Lower leg skin (tissue), 4 donors: Measurements from ENCODE around the gene RNF11. TPM values are rescaled to one million over a fixed set of nuclear protein-coding genes. Genes with fewer than 3 reads are reported as not detected.

Experiments
- DNase-seq, 2 donors: peaks; one replicate each; pipeline ENCODE4 v3.0.0-alpha.2; 2019; ENCODE audit warnings: low spot score in 2 of 2
- H3K4me3 ChIP-seq: fragments of 200-600 bp; sonication (generic); 2 replicates; pipeline ENCODE4 v1.5.1; 2017; ENCODE audit warnings: mild to moderate bottlenecking, low read depth; ENCODE audit not compliant: poor library complexity, severe bottlenecking
- CTCF ChIP-seq, 3 donors: fragments of 450-650 bp; IDR thresholded peaks; one replicate each; pipeline ENCODE4 v1.5.1; 2016; ENCODE audit warnings: antibody characterized with exemption in 3 of 3, mild to moderate bottlenecking in 3 of 3, moderate library complexity in 2 of 3
- POLR2A ChIP-seq, 2 donors: fragments of 450-650 bp; IDR thresholded peaks; one replicate each; pipeline ENCODE4 v1.6.1; 2016 to 2017; ENCODE audit warnings: antibody characterized with exemption in 2 of 2, mild to moderate bottlenecking in 1 of 2, moderate library complexity in 1 of 2
- WGBS, 2 donors: methylation state at CpG; one replicate each; pipeline ENCODE4 v1.1.5; 2018; 5-methylcytosine and 5-hydroxymethylcytosine counted together
- intact Hi-C: fragments of 100-400 bp; cut with DNase I; formaldehyde crosslinking; loops from one replicate; pipeline ENCODE4 v1.15.0; 2023; ENCODE audit warnings: low total_unique reads
- total RNA-seq, 4 donors: library from RNA; depleted of rRNA; stranded (reverse); fragments of >200 nt; gene quantifications; one replicate each; pipeline ENCODE4 v1.1.0, GENCODE V29; 2016

RNF11 gene
- total RNA-seq, 4 donors from 2014 or later: 65.4 to 95.3 (median 81.6) TPM

GRCh38 chr1:51263147-51263877, 27.2 kb downstream of the RNF11 start:
- WGBS, 2 donors: 91 to 93% methylated on average over 4 of the region's 4 CpGs
- no peak overlapping the region for H3K4me3 ChIP-seq
- DNase-seq: no peak
- intact Hi-C loops: no loop called here
- TF ChIP-seq POLR2A (IDR thresholded peaks at IDR 0.05) (no peak), CTCF (IDR thresholded peaks at IDR 0.05) (no peak)

GRCh38 chr1:51264451-51264850, 28.4 kb downstream of the RNF11 start:
- WGBS, 2 donors: 24 to 28% methylated on average over 3 of the region's 3 CpGs
- TF ChIP-seq CTCF (IDR thresholded peaks at IDR 0.05): no peak
- TF ChIP-seq POLR2A (IDR thresholded peaks at IDR 0.05): no peak
- no peak for DNase-seq

GRCh38 chr1:51265618-51266017, 29.5 kb downstream of the RNF11 start:
- intact Hi-C loops: no loop called here
- no peak overlapping the region for H3K4me3 ChIP-seq
- no peak for DNase-seq
- 85 to 90% methylated on average over 4 of the region's 4 CpGs for WGBS, 2 donors
- no peak for TF ChIP-seq POLR2A (IDR thresholded peaks at IDR 0.05)
- TF ChIP-seq CTCF (IDR thresholded peaks at IDR 0.05): no peak

More at GRCh38 chr1:51264451-51264850, 28.4 kb downstream of the RNF11 start:
- H3K4me3 ChIP-seq: no peak overlapping the region
- intact Hi-C loops: no loop called here

- intact Hi-C loops: no loop called here
- TF ChIP-seq CTCF (IDR thresholded peaks at IDR 0.05) (no peak), POLR2A (IDR thresholded peaks at IDR 0.05) (no peak)
- DNase-seq: no peak
- WGBS, 2 donors: 95 to 100% methylated on average over 2 of the region's 2 CpGs
- no peak overlapping the region for H3K4me3 ChIP-seq
These were observed 30.1 kb downstream of the RNF11 start for GRCh38 chr1:51266181-51266580.

- no peak for DNase-seq
- intact Hi-C loops: no loop called here
- 100% methylated on average over 4 of the region's 4 CpGs for WGBS, 2 donors
- TF ChIP-seq CTCF (IDR thresholded peaks at IDR 0.05): no peak
- TF ChIP-seq POLR2A (IDR thresholded peaks at IDR 0.05): no peak
- H3K4me3 ChIP-seq: no peak overlapping the region
These were observed 30.7 kb downstream of the RNF11 start for GRCh38 chr1:51266791-51267190.

GRCh38 chr1:51268634-51269033, 32.6 kb downstream of the RNF11 start:
- DNase-seq: no peak
- intact Hi-C loops: no loop called here
- 61 to 67% methylated on average over 2 of the region's 2 CpGs for WGBS, 2 donors
- TF ChIP-seq POLR2A (IDR thresholded peaks at IDR 0.05) (no peak), CTCF (IDR thresholded peaks at IDR 0.05) (no peak)
- no peak overlapping the region for H3K4me3 ChIP-seq
